HL-60 (cell line): ENCODE results near the gene NOS2.

Experiments used
- POLR2AphosphoS5 ChIP-seq: IDR thresholded peaks from 2 replicates; pipeline ENCODE4 v1.6.1; 2012; ENCODE audit warnings: low read depth
- REST ChIP-seq: IDR thresholded peaks from 2 replicates; pipeline ENCODE4 v1.6.1; 2012; ENCODE audit warnings: low read depth; ENCODE audit not compliant: insufficient replicate concordance

DNA sequence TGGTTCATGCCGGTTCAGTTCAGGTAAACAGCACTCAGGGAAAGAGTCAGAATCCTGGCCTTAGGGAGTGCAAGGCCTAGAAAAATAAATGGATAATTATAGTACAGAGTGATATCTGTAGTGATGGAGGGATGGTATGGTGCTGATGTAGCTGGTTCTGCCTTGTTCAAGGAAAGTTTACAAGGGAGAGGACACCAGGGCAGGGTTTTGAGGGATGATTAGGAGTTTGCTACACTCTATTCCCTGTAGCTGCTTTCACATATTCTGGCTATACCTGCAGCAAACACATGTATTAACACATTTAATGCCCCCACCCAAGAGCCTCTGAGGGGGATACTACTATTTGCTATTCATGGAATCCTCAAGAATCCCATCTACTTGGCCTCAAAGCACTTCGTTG lies 1.7 kb upstream of the NOS2 start:
- TF ChIP-seq POLR2AphosphoS5 = no peak
- no peak for TF ChIP-seq REST
